ENCODE measurements around the gene TP63. TPM values are rescaled to one million over a fixed set of nuclear protein-coding genes. Genes with fewer than 3 reads are reported as not detected.

Gene TP63
- not detected in 2 replicates for total RNA-seq (2021)
- long read RNA-seq, result 0 reads

GRCh38 chr3:189631373-189631408 lies at the start of gene TP63:
Gene TP63 (plus strand): TSS chr3:189631389. CDS start chr3:189631516, 127 bp downstream.
- no peaks in the 10 kb centered on the region for H3K79me2 ChIP-seq (ENCODE audit: insufficient read depth, low read length)
- Mint-ChIP-seq H3K36me3 (ENCODE audit: insufficient read depth in 1 of 3, low read depth in 3 of 3) (no peaks in the 10 kb centered on the region), H3K4me1 (peaks cover 20 to 25% of the 10 kb centered on the region in 2 experiments), H3K27ac (no peak within 1 kb of the TSS), H3K9me3 (no peaks in the 10 kb centered on the region), H3K4me3 (no peak within 1 kb of the TSS), H3K27me3 (ENCODE audit: low read depth) (no peaks in the 10 kb centered on the region; the same call in 1 of the 2 replicates)
- no peaks in the 10 kb centered on the region for H3K27me3 ChIP-seq (ENCODE audit: insufficient read depth, low read length)
- H3T11ph ChIP-seq (ENCODE audit: low read length), result no peak within 1 kb of the TSS
- H3K56ac ChIP-seq (ENCODE audit: insufficient read length, low read depth, low read length), result no peak within 1 kb of the TSS
- H3K79me1 ChIP-seq (ENCODE audit: insufficient read depth, low read depth, low read length, poor library complexity, severe bottlenecking), result no peaks in the 10 kb centered on the region
- no peak within 1 kb of the TSS for H2BK5ac ChIP-seq (ENCODE audit: insufficient read length, low read length)
- no peak within 1 kb of the TSS for H2BK120ac ChIP-seq (ENCODE audit: low read depth, low read length, poor library complexity, severe bottlenecking)
- no peak within 1 kb of the TSS for H3K14ac ChIP-seq (ENCODE audit: insufficient read depth, low read length)
- H3K9ac ChIP-seq (ENCODE audit: extremely low read depth, insufficient read length, low read length), result no peak within 1 kb of the TSS
- no peaks in the 10 kb centered on the region for H3K23me2 ChIP-seq (ENCODE audit: insufficient read length, low read depth, low read length, poor library complexity, severe bottlenecking)
- H2AK5ac ChIP-seq (ENCODE audit: insufficient read length, low read length), result no peak within 1 kb of the TSS
- no peaks in the 10 kb centered on the region for H4K20me1 ChIP-seq (ENCODE audit: control insufficient read depth, insufficient read depth, insufficient read length)
- peak within 1 kb of the TSS; percentile 82 for H2AFZ ChIP-seq (ENCODE audit: low read length)
- H3K4me2 ChIP-seq (ENCODE audit: insufficient read depth, insufficient read length, low read length), result no peak within 1 kb of the TSS
- H3K18ac ChIP-seq (ENCODE audit: insufficient read length, low read depth, low read length), result no peak within 1 kb of the TSS
- H2BK12ac ChIP-seq (ENCODE audit: insufficient read length, low read depth, low read length), result no peak within 1 kb of the TSS
- H2BK15ac ChIP-seq (ENCODE audit: low read depth, low read length), result no peak within 1 kb of the TSS
- H4K91ac ChIP-seq (ENCODE audit: insufficient read length, low read depth, low read length), result no peak within 1 kb of the TSS
- no peak within 1 kb of the TSS for H4K8ac ChIP-seq (replicated peaks; ENCODE audit: insufficient read length, low read depth, low read length)
- no peak within 1 kb of the TSS for H3K27ac ChIP-seq (ENCODE audit: insufficient read length, low read depth, low read length)
- H3K4me1 ChIP-seq (ENCODE audit: insufficient read depth, low read length), result no peaks in the 10 kb centered on the region
- TF ChIP-seq CTCF (conservative IDR thresholded peaks at IDR 0.05), result no peak
- no peaks in the 10 kb centered on the region for H3K9me3 ChIP-seq (ENCODE audit: control insufficient read depth, low read depth, low read length)
- no peak within 1 kb of the TSS for H4K5ac ChIP-seq (ENCODE audit: insufficient read length, low read depth, low read length)
- H2BK20ac ChIP-seq (ENCODE audit: low read depth, low read length, poor library complexity, severe bottlenecking), result no peak within 1 kb of the TSS
- H3K23ac ChIP-seq (ENCODE audit: insufficient read length, low read depth, low read length), result no peak within 1 kb of the TSS
- DNase-seq, result no peak
- no peak within 1 kb of the TSS for H3K4ac ChIP-seq (ENCODE audit: low read depth, low read length)

All from H9 (cell line).